NCI-H345 (cell line): Measurements from ENCODE around the gene CDH23.

Source experiments
- DNase-seq: peaks from one replicate; lab custom pipeline; 2025; lab: John Stamatoyannopoulos, UW

Gene CDH23

DNA sequence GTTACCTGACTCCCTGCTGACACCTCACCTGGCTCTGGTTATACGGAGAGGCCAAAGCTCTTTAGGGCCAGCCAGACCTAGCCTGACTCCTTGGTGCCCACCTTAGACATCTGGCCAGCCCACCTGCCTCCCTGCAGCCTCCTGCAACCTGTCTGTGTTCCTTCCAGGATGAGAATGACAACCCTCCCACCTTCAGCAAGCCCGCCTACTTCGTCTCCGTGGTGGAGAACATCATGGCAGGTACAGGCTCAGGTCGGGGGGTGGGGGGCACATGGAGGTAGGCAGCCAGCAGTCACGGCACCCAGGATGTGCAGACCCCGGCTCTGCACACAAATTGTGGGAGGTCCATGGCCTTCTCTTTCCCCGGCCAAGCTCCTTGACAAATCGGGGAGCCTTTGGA, 290.8 kb downstream of the CDH23 start:
- DNase-seq, result no peak

DNA sequence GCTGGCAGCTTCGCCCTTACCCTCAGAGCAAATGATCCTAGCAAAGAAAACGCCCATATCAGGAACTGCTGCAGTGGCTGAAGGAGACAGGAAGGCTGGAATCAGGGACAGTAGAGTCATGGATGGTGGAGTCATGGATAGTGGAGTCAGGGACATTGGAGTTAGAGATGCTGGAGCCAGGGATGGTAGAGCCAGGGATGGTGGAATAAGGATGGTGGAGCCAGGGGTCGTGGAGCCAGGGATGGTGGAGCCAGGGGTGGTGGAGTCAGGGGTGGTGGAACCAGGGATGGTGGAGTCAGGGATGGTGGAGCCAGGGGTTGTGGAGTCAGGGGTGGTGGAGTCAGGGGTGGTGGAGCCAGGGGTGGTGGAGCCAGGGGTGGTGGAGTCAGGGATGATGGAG, 291.5 kb downstream of the CDH23 start:
- no peak for DNase-seq

DNA sequence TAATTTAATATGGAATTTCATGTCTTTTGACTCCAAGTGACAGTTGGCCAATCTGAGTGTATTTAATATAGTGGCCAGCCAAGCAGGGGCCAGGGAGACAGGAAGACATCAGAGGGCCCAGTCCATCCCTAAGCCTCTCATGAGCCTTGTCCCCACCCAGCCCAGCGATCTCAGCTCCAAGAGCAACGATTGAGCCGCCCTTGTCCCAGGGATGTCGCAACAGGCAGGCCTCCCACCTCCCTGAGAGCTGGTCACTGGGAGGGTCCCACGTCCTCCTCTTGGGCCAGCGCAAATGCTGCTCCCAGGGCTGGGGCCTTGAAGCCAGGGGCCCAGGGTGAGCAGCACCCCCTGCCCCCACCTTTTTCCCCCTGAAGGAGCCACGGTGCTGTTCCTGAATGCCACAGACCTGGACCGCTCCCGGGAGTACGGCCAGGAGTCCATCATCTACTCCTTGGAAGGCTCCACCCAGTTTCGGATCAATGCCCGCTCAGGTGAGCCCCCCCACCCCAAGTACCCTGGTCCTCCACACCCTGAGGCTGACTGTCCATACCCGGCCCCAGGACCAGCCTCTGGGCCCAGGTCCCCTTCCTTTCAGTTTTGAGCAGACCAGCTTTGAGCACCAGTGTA, 293.5 kb downstream of the CDH23 start:
- no peak for DNase-seq

DNA sequence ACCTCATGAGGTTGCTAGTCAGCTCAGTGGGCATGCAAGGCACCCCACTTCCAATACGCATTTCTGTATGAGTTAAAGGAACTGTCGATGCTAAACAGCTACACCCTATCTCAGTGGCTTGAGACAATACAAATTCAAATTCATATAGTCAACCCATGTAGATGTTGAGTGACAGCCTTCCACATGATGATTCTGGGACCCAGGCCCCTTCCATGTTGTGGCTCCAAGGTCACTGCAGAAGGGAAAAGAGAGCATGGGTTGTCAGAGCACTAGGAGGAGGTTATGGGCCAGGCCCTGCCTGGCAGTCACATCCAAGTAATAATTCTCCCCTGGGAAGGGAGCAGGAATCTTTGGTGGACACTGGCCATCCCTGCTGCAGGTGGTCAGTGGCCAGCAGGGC, 294.7 kb downstream of the CDH23 start:
- DNase-seq, result no peak

DNA sequence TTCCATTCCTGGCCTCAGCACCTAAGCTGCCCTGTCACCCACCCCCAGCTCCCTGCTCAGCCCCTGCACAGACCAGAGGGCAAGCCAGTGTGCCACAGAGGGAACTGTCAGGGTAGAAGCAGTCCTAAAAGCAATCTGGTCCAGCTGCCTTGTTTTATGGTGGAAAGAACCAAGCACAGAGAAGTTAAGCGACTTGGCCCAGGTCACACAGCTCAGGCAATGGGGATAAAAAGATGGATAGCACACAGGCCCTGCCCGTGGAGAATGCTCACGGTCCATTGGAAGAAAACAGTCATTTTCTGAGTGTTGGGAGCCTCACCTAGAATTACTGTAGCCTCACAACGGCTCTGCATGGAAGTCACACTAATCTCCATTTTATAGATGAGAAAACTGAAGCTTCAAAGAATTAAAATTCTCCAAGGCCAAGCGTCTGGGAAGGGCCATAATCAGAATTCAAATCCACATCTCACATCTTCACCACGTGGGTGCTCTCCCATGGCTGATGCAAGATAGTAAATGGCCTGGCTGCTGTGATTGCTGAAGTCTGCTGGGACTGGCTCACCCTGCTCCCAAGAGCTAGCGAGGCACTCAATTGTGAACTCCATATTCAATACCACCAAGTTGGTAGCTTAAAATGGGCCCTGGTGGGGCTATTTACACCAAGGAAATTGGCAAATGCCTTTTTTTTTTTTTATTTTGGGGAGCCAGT, 296.0 kb downstream of the CDH23 start:
- DNase-seq, result no peak

DNA sequence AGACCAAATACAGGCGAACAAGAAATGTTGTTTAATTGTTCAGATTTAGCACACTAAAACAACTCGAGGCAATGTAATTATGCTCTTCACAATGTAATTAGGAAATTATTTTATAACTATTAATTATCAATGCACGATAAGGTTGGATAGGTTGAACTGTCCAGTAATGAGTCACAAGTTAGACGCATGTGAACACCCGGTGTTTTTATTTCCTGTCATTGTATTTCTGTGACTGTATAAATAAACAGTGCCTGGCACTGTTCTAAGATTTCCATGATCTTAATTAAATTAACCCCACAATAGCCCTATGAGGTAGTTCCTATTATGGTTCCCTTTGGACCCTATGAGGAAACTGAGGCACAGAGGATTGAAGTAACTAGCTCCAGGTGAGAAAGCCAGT, 296.7 kb downstream of the CDH23 start:
- DNase-seq, result no peak

DNA sequence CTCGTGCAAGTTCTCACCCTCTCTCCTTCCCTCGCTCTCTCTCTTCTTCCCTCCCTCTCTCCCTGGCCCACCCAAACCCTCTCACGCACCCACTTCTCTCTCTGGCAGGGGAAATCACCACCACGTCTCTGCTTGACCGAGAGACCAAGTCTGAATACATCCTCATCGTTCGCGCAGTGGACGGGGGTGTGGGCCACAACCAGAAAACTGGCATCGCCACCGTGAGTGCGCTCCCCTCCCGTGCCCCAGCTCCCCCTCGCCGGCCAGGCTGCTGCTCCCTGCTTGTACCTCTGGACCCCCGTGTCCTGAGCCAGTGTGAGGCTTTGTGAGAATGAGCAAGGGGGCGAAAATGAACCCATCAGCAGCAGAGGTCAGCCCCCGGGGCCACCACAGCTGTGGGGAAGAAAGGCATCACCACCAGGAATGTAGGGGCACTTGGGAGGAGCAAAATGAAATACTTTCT, 297.4 kb downstream of the CDH23 start:
- DNase-seq, result no peak

DNA sequence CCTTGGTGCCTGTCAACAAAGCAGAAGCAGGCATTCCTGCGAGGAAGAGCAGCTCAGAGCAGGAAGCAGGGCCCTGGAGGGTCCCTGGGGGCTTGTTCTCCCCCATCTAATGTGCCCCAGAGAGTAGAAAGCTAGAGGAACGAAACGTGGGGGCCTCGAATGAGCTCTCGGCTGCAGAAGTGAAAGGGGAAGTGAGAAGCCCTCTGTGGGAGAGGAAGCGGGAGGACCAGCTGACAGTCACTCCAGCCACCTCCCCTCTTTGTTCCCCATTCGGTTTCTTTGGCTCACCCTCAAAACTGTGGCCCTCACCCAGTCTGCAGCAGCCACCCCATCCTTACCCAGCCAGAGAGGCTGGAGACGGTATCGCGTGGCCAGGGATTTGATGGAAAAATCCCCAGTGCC, 297.8 kb downstream of the CDH23 start:
- no peak for DNase-seq

DNA sequence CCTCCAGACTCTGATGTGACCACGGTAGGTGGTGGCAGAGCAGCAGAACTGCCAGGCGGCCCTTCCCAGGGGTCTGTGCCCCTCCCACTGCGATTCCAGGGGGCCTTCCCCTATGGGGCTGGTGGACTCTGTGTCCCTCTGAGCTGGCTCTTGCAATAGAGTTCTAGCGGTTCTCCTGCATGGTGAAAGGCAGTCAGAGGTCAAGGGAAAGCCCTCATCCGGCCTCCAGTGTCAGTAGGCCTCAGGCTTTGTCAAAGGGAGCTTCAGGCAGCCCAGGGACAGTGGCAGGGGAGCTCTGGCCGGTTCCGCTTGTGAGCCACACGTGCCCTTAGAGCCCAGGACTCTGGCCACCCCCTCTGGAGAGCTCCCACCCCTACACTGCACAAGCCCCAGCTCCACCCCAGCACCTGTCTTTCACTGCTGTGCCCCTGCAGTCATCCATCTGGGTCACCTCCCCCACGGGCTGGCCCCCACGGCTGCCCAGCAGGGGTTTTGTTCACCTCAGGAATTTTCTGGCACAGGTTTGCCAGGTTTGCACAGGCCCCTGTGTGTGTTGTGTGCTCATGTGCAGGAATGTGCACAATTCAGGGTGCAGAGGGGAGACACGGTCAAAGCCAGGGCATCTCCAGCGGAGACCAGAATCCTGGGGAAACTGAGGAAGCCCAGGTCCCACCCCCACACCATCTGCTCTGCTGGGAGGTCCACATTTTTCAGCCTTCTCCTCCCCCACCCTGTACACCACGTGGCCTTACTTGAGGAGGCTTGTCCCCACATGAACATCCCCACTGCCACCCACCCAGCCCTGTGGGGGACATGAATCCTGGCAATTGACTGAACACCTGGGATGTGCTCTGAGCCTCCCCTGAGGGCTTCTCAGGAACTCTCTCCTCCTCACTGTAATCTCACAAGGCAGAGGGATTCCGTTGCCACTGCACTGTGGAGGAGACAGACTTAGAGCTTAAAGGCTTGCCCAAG, 299.1 kb downstream of the CDH23 start:
- DNase-seq, result no peak

DNA sequence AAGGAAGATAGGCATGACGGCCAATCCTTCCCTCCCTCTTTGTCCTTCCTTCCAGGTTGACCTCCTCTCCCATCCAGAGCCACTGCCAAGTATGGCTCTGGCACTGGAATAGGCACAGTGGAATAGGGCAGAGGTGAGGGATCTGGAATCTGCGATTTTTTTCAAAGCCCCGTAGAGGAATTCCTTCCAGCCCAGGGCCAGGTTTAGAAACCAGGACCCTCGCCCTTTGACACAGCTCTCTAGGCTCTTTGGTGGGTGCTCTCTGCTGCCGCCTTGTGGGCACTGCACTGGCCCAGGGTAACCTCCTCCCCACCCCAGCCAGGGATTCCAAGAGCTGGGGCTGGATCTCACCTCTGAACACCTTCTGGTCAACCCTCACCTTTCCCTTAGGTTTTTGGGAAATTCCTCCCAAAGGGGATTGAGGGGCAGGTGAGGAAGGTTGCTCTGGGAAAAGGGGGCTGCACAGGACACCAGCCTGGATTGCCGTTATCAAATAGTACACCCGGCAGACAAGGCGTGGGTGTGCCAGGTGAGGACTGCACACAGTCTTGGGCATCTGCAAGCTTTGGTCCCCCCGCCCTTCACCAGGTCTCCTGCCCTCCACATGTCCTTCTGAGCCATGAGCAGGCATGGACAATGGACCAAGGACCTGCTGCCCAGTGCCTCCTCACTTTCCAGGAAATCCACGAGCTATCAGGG, 300.1 kb downstream of the CDH23 start:
- DNase-seq, result peak; percentile 29

DNA sequence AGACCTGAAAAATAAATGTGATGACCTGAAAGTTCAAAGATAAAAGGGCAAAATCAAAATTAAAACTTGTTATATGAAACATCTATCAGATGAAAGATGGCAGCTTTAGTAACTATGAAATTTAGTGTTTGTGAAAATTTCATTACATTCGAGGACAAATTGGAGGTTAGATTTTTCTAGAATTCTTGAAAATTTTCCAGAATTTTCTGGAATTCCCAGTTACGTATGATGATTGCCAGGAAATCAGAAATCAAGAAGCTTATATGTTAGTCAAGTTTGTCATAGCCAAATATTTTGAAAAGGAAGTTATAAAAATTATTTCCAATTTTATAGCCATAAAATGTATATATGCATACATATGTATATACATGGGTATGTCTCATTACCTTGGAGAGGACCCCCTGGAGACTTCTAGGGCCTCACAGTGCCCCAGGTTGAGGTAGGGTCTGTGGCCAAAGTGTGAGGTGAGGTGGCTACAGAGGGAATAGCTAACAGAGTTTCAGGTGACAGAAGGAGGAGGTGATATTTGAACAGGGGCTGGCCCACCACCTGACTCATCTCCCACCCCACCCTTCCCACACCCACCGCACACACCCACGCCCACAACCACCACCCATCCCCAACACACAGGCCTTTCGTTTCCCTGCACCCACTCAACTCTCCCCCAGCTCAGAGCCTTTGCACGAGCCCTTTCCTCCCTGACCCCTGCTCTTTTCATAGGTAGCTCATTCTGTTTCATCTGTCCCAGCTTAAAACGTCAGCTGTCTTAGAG, 301.4 kb downstream of the CDH23 start:
- DNase-seq, result no peak

DNA sequence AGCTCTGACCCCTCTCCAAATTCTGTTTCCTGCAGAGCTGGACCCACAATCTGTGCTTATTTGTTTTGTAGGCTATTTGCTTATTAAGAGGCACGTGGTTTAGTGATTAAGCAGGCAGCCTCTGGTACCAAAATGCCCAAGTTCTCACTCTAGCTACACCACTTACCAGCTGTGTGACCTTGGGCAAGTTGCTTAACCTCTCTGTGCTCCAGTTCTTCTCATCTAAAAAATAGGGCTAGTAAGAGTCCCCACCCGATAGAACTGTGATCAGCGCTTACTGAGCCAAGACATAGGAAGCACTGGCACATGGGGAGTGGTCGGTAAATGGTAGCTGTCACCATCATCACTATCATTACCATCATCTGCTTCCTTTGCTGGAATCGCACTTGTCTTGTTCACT, 302.0 kb downstream of the CDH23 start:
- DNase-seq, result no peak

DNA sequence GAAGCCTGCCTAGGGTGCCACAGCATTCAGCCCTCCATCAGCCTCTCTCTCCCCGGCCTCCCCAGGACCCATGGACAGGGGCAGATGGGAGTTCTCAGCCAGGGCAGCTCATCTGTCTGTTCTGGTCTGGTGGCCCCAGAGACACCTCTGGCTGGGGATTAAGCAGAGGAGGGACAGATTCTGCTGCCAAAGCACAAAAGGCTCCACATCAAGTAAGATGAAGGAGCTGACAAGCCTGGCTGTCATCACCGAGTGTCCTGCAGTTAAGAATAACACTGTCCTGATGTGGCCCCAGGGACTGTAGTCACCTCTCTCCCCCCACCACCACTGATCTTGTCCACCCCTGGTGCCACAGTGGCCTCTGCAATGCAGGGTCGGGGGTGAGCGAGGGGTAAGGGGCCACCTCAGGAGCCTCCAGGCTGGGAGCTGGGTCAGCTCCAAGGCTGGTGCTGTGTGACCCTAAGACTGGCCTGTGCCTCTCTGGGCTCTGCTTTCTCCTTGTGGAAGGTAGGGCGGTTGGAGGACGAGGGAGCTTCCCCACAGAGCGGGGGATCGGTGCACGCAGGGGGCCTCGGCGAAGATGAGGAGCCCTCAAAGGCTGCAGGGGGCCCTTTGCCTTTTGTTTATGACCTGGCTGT, 304.1 kb downstream of the CDH23 start:
- no peak for DNase-seq

DNA sequence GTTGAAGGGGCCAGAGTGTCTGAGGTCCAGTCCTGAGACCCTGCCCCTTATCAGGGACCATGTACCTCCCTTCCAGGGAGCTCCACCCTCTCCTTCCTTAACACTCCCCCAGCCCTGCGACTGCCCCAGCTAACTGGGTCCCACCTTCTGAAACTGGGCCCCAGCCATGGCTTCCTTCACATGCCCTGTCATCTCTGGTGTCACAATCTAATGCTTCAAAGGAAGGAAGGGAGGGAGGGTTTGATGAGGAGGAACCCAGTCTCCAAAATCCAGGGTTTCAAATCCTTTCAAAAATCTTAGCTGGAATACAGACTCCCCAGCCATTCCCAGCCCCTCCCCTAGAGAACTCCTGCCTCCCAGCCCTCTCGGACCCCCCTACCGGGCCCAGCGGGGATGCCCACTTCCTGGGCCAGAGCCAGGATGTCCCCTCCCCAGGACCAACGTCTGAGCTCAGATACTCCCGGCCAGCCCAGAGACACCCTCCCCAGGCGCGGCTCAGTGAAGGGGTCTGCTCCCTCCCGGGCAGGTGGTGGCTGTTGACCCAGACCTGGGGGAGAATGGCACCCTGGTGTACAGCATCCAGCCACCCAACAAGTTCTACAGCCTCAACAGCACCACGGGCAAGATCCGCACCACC, 304.9 kb downstream of the CDH23 start:
- DNase-seq, result no peak

DNA sequence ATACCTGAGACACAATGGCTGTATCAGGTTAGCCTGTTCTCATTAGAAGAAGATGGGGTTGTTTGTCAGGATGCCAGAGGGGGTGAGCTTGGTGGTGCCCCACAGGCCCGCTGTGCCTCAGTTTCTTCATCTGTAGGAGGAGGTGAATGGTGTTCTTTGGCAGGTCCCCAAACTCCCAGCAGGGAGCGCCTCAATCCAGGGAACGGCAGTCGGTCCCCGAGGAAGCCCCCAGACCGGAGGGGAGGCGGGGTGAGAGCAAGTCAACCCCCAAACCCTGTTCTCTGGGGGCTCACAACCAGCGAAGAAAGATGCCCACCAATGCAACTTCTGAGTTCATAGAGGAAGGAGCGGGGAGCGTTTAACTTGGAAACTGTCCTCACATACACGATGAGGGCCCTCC, 306.9 kb downstream of the CDH23 start:
- no peak for DNase-seq

DNA sequence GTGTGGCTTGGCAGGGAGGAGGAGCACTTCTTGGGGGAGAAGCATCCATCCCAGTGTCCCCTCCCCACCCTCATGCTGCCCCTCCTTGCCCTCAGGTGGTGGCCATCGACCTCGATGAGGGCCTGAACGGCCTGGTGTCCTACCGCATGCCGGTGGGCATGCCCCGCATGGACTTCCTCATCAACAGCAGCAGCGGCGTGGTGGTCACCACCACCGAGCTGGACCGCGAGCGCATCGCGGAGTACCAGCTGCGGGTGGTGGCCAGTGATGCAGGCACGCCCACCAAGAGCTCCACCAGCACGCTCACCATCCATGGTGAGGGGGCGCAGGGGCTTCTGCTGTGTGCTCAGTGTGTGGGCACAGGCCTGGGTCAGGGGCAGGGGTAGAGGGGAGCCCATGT, 308.1 kb downstream of the CDH23 start:
- DNase-seq, result no peak

DNA sequence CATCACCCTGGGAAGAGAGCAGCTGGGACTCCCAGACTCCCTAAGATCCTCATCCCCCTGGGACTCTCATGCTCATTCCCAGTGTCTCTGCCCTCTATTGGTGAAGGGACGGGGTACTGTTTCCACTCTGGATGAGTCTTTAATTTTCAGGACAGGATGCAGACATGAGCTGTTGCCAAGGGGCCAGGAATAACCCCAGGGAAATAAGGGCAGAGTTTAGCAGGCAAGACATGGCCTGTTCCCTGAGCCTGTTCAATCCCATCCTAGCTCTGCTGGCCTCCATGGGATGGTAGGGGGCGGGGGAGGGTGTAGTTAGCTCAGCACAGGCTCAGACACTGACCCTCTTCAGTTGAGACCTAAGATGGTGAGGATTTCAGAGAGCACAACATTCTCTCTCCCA, 308.9 kb downstream of the CDH23 start:
- no peak for DNase-seq

DNA sequence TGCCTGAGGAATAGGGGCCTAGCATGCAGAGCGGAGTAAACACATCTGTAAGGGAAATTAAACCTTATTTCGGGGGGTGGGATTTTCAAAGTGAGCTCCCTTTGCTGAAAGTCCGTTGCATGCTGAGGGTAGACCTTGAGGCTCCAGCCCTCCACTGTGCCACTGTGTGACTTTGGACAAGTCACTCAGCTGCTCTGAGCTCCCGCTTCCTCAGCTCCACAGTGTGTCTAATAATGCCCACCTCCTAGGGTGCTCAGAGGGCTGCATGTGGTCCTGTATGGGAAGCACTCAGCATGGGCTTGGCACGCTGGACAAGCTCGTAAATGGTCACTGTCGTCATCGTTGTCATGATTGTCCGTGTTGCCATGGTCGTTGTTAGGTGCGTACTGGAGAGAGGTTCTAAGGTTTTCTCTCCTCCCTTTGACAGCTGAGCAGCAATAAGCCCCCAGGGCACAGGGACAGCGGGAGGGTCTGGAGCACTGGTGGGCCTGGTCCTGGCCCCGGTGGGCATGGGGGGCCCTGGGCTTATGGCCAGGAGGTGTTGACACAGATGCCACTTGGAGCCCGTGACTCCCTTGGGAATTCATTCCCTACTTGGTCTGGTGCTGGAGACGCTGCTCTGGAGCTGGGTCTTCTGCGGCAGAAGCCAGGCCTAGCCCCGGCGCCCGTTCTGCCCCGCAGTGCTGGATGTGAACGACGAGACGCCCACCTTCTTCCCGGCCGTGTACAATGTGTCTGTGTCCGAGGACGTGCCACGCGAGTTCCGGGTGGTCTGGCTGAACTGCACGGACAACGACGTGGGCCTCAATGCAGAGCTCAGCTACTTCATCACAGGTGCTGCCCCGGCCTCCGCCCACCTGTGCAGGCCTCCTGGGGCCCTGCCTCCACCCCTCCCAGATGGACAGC, 309.7 kb downstream of the CDH23 start:
- DNase-seq, result peak; percentile 3

DNA sequence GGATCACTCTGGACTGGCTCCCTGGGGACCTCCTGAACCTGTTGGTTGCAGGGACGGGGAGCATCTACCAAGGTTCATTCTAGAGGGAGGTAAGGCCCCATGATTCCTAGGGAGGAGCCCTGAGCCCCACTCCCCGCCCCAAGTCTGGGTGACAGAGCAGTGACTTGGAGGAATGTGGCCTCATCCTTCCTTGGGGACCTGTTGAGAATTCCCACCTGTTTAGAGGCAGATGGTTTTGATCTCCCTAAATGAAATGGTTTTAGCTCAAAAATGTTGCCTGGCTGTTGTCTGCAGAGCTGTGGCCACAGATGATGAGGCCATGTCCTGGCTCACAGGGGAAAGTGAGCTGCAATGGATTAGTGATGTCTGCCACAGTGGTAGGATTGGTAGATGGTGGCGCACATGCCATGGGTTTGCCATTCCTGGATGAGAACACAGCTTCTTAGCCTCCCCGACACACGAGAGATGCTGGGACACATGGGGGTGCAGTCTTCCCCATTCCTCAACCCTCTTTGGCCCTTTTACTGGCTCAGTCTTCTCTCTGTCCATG, 310.6 kb downstream of the CDH23 start:
- DNase-seq, result no peak
